Mesothelial cell of epicardium (in vitro differentiated cells): ENCODE measurements around the gene KDM4C. TPM values are rescaled to one million over a fixed set of nuclear protein-coding genes. Genes with fewer than 3 reads are reported as not detected.

Experiments
- DNase-seq, 2 experiments: peaks; one replicate each; pipeline ENCODE4 v3.0.0; 2021; ENCODE audit warnings: low spot score in 2 of 2; ENCODE audit not compliant: unreplicated experiment in 2 of 2
- H3K27ac Mint-ChIP-seq: 2 replicates; pipeline ENCODE4 v1.8.0; 2021; ENCODE audit warnings: mixed read lengths
- H3K27me3 Mint-ChIP-seq: 2 replicates; pipeline ENCODE4 v1.8.0; 2021; ENCODE audit warnings: low read depth, mixed read lengths
- H3K36me3 Mint-ChIP-seq: 2 replicates; pipeline ENCODE4 v1.8.0; 2021; ENCODE audit warnings: mixed read lengths
- H3K4me1 Mint-ChIP-seq: 2 replicates; pipeline ENCODE4 v1.8.0; 2021; ENCODE audit warnings: mixed read lengths
- H3K4me3 Mint-ChIP-seq: 2 replicates; pipeline ENCODE4 v1.8.0; 2021; ENCODE audit warnings: mild to moderate bottlenecking, moderate library complexity, mixed read lengths
- H3K9me3 Mint-ChIP-seq: 2 replicates; pipeline ENCODE4 v1.8.0; 2021; ENCODE audit warnings: mixed read lengths
- CTCF ChIP-seq: fragments of 200-600 bp; sonication (generic); IDR thresholded peaks from one replicate; pipeline ENCODE4 v1.5.0; 2021; ENCODE audit warnings: antibody characterized with exemption; ENCODE audit not compliant: unreplicated experiment
- total RNA-seq: library from RNA; stranded (reverse); gene quantifications from 3 replicates; pipeline ENCODE4 v1.2.1, GENCODE V29; 2021

KDM4C gene
- total RNA-seq, 1 donor from 2014 or later = 25.4 TPM

- DNase-seq = no peak
- no peak for TF ChIP-seq CTCF
- Mint-ChIP-seq H3K4me1 (peaks cover 2% of the 10 kb centered on the region), H3K36me3 (no peaks in the 10 kb centered on the region), H3K27ac (no peak overlapping the region), H3K4me3 (no peak overlapping the region), H3K9me3 (peaks cover 4% of the 10 kb centered on the region), H3K27me3 (no peaks in the 10 kb centered on the region)
Measured at GRCh38 chr9:6941501-6941900, 183.7 kb downstream of the KDM4C start.

- Mint-ChIP-seq H3K27me3 (no peaks in the 10 kb centered on the region), H3K27ac (no peak overlapping the region), H3K4me1 (peaks cover 2% of the 10 kb centered on the region), H3K36me3 (no peaks in the 10 kb centered on the region), H3K9me3 (peaks cover 4% of the 10 kb centered on the region), H3K4me3 (no peak overlapping the region)
- DNase-seq = no peak
- TF ChIP-seq CTCF = no peak
Measured at GRCh38 chr9:6942406-6942805, 184.6 kb downstream of the KDM4C start.

- Mint-ChIP-seq H3K27ac (no peak overlapping the region), H3K4me3 (no peak overlapping the region), H3K9me3 (peaks cover 4% of the 10 kb centered on the region), H3K27me3 (no peaks in the 10 kb centered on the region), H3K36me3 (peaks cover under 1% of the 10 kb centered on the region), H3K4me1 (peaks cover 2% of the 10 kb centered on the region)
- DNase-seq = no peak
- no peak for TF ChIP-seq CTCF
Measured at GRCh38 chr9:6943293-6943692, 185.5 kb downstream of the KDM4C start.

- peaks cover 1% of the 10 kb centered on the region for H3K36me3 Mint-ChIP-seq
- no peak overlapping the region for H3K27ac Mint-ChIP-seq
- no peaks in the 10 kb centered on the region for H3K9me3 Mint-ChIP-seq
- no peak for TF ChIP-seq CTCF
- H3K4me3 Mint-ChIP-seq = no peak overlapping the region
- H3K4me1 Mint-ChIP-seq = no peaks in the 10 kb centered on the region
- no peak for DNase-seq
- H3K27me3 Mint-ChIP-seq = no peaks in the 10 kb centered on the region
Measured at GRCh38 chr9:6944093-6944551, 186.3 kb downstream of the KDM4C start.

GRCh38 chr9:6944896-6945295 lies 187.1 kb downstream of the KDM4C start:
- Mint-ChIP-seq H3K4me1 (no peaks in the 10 kb centered on the region), H3K27ac (no peak overlapping the region), H3K4me3 (no peak overlapping the region), H3K27me3 (no peaks in the 10 kb centered on the region), H3K36me3 (peaks cover 1% of the 10 kb centered on the region), H3K9me3 (no peaks in the 10 kb centered on the region)
- DNase-seq = no peak
- TF ChIP-seq CTCF = no peak

GRCh38 chr9:6945816-6946215 lies 188.0 kb downstream of the KDM4C start:
- no peak for TF ChIP-seq CTCF

More at GRCh38 chr9:6945816-6946215, 188.0 kb downstream of the KDM4C start:
- Mint-ChIP-seq H3K4me1 (no peaks in the 10 kb centered on the region), H3K27me3 (no peaks in the 10 kb centered on the region), H3K4me3 (no peak overlapping the region), H3K36me3 (peaks cover 5% of the 10 kb centered on the region), H3K27ac (no peak overlapping the region), H3K9me3 (peaks cover 4% of the 10 kb centered on the region)
- DNase-seq = no peak
